ENCODE results near the gene SEPTIN1. TPM values are rescaled to one million over a fixed set of nuclear protein-coding genes. Genes with fewer than 3 reads are reported as not detected.

SEPTIN1 gene
- total RNA-seq, 1 donor from 2014 or later: 2.9 TPM

DNA sequence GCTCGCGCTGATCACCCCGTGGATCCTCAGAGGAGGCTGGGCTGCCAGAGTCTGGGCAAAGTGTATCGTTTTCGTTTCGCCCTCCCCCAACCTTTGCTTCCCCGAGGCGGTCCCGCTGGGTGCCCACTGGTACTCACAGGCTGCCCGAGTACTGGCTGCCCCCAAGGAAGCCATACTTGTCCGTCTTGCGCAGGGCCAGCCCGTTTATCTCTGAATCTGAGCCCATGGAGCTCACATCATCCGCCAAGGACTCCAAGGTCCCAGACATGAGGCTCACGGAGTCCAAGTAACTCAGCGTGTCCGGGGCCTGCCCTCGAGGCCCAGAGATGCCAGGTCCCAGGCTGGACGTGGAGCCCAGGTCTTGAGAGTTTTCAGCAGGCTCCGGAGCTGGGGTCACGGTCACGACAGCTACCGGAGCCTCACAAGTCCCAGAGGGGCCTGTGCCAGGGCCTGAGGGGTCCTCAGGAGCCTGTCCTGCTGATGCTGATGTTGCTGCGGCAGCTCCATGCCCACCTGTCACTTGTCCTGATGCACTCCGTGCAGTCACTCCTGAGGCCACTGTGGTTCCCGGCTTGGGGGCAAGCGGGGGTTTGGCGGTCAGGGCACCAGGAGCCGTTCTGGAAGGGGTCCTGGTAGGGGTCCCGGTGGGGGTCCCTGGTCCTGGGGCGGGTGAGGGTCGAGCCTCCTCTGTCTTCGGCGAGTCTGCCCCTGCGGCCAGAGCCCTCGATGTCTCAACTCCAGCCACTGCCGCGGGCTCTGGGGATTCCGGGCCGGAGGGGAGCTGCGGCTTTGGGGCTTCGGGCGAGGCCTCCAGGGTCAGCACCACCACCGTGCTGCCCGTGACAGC, 13.0 kb downstream of the SEPTIN1 start:
- Mint-ChIP-seq H3K36me3 (ENCODE audit: unreplicated experiment) (peaks cover 3% of the 10 kb centered on the region), H3K4me3 (ENCODE audit: unreplicated experiment) (peak overlapping the region; percentile 98), H3K27ac (ENCODE audit: unreplicated experiment) (peak overlapping the region; percentile 77), H3K4me1 (ENCODE audit: low read depth, unreplicated experiment) (peaks cover 36% of the 10 kb centered on the region), H3K27me3 (ENCODE audit: unreplicated experiment) (peaks cover 27% of the 10 kb centered on the region), H3K9me3 (ENCODE audit: unreplicated experiment) (peaks cover 20% of the 10 kb centered on the region)
- TF ChIP-seq, protein P1, sequence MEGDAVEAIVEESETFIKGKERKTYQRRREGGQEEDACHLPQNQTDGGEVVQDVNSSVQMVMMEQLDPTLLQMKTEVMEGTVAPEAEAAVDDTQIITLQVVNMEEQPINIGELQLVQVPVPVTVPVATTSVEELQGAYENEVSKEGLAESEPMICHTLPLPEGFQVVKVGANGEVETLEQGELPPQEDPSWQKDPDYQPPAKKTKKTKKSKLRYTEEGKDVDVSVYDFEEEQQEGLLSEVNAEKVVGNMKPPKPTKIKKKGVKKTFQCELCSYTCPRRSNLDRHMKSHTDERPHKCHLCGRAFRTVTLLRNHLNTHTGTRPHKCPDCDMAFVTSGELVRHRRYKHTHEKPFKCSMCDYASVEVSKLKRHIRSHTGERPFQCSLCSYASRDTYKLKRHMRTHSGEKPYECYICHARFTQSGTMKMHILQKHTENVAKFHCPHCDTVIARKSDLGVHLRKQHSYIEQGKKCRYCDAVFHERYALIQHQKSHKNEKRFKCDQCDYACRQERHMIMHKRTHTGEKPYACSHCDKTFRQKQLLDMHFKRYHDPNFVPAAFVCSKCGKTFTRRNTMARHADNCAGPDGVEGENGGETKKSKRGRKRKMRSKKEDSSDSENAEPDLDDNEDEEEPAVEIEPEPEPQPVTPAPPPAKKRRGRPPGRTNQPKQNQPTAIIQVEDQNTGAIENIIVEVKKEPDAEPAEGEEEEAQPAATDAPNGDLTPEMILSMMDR (IDR thresholded peaks at IDR 0.05; ENCODE audit: partially characterized antibody, unreplicated experiment): no peak
- peak; percentile 60 for DNase-seq

DNA sequence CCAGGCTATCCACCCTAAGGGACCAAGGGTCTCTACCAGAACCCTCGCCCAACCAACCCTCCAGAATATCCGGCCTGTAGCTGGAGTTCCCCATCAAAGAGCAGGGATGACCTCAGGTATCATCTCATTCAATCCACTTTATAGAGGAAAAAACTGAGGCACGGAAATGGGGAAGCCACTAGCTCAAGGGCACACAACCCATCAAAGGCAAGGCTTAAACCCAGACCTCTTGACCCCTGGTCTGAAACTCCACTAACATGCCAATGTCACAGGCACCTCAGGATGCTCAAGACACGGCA, 13.6 kb downstream of the SEPTIN1 start:
- TF ChIP-seq, protein P1 (IDR thresholded peaks at IDR 0.05; ENCODE audit: partially characterized antibody, unreplicated experiment): no peak
- H3K4me3 Mint-ChIP-seq (ENCODE audit: unreplicated experiment): peak overlapping the region; percentile 98
- no peak for DNase-seq
- peaks cover 3% of the 10 kb centered on the region for H3K36me3 Mint-ChIP-seq (ENCODE audit: unreplicated experiment)
- H3K9me3 Mint-ChIP-seq (ENCODE audit: unreplicated experiment): peaks cover 18% of the 10 kb centered on the region
- H3K4me1 Mint-ChIP-seq (ENCODE audit: low read depth, unreplicated experiment): peaks cover 36% of the 10 kb centered on the region
- peak overlapping the region; percentile 77 for H3K27ac Mint-ChIP-seq (ENCODE audit: unreplicated experiment)
- H3K27me3 Mint-ChIP-seq (ENCODE audit: unreplicated experiment): peaks cover 27% of the 10 kb centered on the region

DNA sequence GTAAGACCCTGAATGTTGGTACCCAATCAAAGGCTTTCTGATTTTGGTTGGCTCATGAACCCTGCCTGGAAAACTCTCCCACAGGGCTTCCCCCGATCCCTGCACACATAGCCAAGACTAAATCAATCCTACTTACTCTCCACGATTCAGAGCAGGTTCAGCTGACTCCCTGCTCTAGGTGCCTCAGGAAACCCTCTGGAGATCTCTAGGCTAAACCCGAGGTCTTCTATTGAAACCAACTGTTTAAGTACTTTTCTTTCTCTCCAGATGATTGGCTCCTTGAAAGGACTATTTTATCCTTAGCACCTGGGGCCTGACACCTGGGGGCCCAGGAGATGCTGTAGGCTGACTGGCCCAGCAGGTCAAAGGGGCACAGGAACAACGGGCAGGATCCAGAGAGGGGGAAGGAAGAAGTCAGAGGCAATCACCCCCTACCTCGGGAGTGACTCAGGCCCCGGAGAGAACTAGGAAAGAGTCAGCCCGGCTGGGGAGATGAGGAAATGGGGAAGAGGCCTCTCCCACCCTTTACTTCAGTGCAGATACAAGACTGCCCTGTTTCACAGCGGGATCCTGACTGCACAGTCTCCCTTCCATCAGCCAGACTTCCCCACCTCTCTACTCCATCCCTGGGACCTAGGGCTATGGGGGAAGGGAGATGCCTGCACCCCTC, 14.1 kb downstream of the SEPTIN1 start:
- peak overlapping the region; percentile 48 for H3K27ac Mint-ChIP-seq (ENCODE audit: unreplicated experiment)
- H3K9me3 Mint-ChIP-seq (ENCODE audit: unreplicated experiment): peaks cover 17% of the 10 kb centered on the region
- H3K36me3 Mint-ChIP-seq (ENCODE audit: unreplicated experiment): peaks cover 3% of the 10 kb centered on the region
- peaks cover 27% of the 10 kb centered on the region for H3K27me3 Mint-ChIP-seq (ENCODE audit: unreplicated experiment)
- TF ChIP-seq, protein P1 (IDR thresholded peaks at IDR 0.05; ENCODE audit: partially characterized antibody, unreplicated experiment): no peak
- no peak for DNase-seq
- peak overlapping the region; percentile 98 for H3K4me3 Mint-ChIP-seq (ENCODE audit: unreplicated experiment)
- H3K4me1 Mint-ChIP-seq (ENCODE audit: low read depth, unreplicated experiment): peaks cover 36% of the 10 kb centered on the region

DNA sequence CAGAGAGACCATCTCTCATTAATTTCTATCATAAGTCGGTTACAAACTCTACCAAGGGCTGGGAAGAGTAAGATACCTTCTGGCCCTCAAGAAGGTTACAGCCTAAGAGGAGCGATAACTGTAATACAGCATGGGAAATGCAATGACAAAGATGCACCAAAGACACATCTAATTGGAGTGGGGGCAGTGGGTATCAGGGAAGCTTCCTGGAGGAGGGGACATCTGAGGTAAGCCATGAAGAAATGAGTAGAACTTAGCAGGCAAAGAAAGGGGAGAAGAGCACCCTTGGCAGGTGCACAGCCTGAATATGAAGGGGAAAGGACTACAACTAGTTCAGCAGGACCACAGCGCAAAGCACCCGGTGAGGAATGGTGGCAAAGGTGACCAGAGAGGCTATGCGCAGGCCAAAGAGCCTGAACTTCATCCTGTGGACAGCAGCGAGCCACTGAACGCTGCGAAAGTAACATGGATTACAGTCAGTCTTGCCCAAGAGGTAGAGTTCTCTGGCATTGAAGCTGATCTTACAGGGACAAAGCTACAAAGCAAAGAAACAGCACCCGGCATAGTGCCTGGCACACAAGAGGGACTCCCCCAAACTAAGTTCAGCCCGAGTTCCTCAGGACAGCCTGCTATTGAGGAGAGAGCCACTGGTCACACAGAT, 14.9 kb downstream of the SEPTIN1 start:
- Mint-ChIP-seq H3K36me3 (ENCODE audit: unreplicated experiment) (peaks cover 3% of the 10 kb centered on the region), H3K27me3 (ENCODE audit: unreplicated experiment) (peaks cover 24% of the 10 kb centered on the region), H3K4me1 (ENCODE audit: low read depth, unreplicated experiment) (peaks cover 30% of the 10 kb centered on the region), H3K4me3 (ENCODE audit: unreplicated experiment) (peak overlapping the region; percentile 98), H3K9me3 (ENCODE audit: unreplicated experiment) (peaks cover 13% of the 10 kb centered on the region), H3K27ac (ENCODE audit: unreplicated experiment) (peak overlapping the region; percentile 64)
- TF ChIP-seq, protein P1 (IDR thresholded peaks at IDR 0.05; ENCODE audit: partially characterized antibody, unreplicated experiment): no peak
- DNase-seq: no peak

All from glutamatergic neuron (in vitro differentiated cells).